T-helper 9 cell (primary cell): ENCODE results near the gene TAGLN3.

Experiments used
- DNase-seq: peaks from one replicate; pipeline ENCODE4 v3.0.0-alpha.2; 2020
- total RNA-seq, 2 donors: gene quantifications; one replicate each; lab custom pipeline; 2026; lab: John Stamatoyannopoulos, UW

Gene TAGLN3
- total RNA-seq, result 0 to 0.14 reads per million in 2 donors

- no peak for DNase-seq
These were observed at the start of gene TAGLN3 for GRCh38 chr3:111998636-111999483. Gene TAGLN3 (plus strand): TSS chr3:111998922. CDS start chr3:111999423, 501 bp downstream.

- no peak for DNase-seq
These were observed 49.0 kb upstream of the TAGLN3 start for GRCh38 chr3:111949712-111950111.

DNA sequence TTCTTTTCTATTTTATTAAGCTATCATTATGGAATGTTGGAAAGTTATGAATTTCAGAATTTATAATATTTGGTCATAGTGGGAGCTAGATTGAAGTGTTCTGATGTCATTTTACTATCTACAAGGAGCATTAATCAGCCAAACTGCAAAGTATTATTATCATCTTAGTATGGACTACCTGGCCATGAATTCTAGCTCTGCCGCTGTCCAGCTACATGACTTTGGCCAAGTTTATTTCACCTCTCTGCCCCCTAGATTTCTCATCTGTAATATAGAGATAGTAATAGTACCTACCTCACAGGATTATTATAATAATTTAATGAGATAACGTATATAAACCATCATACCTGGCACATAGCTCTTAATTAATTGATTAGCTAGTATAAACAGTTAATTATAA, 47.7 kb upstream of the TAGLN3 start:
- DNase-seq, result no peak

DNA sequence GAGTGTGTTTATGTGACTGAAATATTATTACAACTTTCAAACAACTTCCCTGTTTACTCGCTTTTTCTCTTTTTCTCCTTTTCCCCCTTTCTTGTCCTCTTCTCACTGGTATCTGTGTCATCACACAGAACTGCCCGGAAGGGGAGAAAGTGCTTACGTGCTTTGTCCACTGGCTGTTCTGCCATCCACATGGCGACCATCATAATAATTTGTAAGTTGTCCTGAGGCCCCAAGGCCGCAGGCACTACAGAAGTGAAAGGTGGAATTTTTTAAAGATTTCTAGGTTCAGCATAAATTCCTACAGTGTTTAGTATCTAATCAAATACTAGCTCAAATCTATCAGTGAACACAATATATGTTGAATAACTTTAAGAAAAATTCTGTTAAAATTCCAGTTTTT, 46.6 kb upstream of the TAGLN3 start:
- DNase-seq, result no peak

DNA sequence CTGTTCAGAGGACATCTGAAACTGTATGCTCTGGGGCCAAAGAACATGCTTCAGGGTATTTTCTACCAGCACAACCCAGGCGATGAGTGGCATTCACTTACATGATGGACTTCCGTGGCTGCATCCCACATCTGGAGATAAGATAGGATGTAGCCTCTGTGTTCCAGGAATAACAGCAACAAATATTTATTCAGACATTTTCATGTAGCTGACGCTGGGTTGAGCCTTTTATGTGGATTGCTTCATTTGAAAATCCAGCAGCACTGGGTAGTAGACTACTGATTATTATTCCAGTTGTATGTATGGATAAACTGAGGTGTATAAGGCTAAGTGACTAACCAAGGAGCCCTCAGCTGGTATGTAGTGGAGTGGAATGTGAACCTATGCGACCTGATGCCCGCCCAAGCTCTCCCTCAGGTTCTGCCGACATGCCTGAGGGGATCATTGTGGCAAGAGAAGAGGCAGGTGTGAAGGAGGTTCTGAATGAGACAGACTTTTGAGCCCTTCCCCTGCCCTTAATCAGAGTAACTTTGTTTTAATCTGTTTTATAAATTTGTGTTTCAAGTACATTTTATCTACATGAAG, 45.8 kb upstream of the TAGLN3 start:
- DNase-seq, result no peak

DNA sequence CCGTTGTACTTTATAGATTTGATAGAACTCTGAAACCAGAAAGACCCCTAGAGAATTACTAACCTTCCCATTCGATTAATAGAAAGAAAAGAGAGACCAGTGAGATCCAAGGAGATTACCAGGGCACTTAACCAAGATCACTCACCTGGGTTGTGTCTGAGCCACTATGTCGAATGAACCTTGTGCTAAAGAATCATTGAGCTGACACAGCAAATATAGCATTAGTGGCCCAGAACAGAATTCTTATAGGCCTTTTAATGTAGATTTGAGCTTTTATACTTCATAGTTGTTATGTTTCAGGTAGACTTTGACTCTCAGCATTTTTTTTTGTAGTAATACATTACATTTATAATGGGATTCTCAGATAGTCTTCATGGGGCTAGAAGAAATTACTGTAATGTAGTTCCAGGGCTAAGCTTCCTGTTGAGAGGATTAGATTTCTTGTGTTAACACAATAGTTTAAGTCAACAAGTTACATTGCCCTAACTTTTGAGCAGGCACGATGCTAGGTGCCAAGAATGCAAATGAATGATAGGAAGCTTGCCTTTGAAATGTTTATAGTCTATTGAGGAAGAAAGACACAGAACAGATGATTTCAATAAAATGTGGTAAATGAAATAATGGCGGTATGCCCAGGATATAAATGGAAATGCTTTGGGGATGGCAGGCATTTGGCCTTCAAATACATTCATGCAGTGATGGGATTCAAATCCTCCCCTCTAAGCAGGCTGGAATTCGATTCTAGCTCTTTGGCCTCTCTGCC, 44.3 kb upstream of the TAGLN3 start:
- DNase-seq, result no peak

DNA sequence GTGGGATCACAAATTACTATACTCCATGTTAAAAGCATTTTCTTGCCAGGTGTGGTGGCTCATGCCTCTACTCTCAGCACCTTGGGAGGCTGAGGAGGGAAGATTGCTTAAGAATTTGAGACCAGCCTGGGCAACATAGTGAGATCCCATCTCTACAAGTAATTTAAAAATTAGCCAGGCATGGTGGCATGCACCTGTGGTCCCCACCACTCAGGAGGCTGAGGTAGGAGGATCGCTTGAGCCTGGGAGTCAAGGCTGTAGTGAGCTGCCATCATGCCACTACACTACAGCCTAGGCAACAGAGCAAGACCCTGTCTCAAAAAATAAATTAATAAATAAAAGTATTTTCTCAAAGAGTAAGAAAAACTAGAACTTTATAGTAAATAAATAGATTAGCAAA, 42.8 kb upstream of the TAGLN3 start:
- no peak for DNase-seq

- DNase-seq, result no peak
These were observed 42.3 kb upstream of the TAGLN3 start for GRCh38 chr3:111956449-111956848.

DNA sequence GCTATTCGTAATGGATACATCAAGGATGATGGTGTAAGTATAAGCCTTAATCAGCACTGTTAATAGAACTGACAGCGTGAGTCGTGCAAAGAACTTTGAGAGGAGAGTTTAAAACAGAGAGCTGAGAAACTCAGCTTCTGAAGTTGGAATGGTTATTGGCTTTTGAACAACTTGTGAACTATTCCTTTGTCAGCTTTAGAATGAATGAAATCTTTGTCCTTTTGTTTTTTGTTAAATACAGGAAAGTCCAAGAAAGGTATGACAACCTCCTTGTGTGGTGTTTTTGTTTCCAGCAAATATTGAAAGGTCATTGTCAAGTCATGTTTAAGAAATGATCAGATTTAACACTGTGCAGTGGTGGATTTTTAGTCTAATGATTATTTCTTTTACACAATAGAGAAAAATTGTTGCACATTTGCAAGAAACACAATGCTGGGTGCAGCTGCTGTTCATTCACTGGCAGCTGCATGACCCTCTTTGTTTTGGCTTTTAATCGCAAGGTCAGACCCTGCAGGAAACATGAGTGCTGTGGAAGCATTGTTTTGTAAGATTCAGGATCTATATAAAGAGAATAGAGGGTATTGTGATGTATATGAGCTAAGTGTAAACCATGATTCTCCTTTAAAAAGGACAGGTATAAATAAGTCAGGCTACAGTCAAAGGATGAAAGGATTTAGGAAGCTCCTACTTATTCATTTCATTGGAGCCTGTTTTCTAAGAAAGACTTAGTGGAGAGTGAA, 41.6 kb upstream of the TAGLN3 start:
- no peak for DNase-seq

- no peak for DNase-seq
These were observed 37.1 kb upstream of the TAGLN3 start for GRCh38 chr3:111961461-111962164.

- no peak for DNase-seq
These were observed 35.3 kb upstream of the TAGLN3 start for GRCh38 chr3:111963424-111963823.

GRCh38 chr3:111965484-111965883, 33.2 kb upstream of the TAGLN3 start:
- DNase-seq, result no peak

DNA sequence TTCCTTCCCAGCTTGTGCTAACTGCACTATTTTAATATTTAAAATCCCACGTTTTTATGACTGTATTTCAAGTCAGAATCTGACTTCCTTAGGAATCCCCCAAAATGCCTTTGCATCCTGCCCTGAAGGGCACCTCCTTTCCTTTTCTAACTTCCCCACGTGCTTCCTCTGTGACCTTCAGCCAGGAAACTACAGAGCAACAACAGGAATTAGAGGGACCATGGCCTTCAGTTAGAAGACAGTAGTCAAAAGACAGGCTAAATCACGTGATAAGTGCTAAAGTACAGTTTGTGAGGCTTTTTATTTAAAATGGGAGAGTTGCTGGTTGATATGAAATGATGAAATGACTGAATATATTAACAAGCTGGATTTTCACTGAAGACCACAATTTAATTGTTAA, 31.7 kb upstream of the TAGLN3 start:
- no peak for DNase-seq

- DNase-seq, result peak; percentile 74
These were observed 31.0 kb upstream of the TAGLN3 start for GRCh38 chr3:111967651-111968274.

GRCh38 chr3:111968319-111969054, 30.2 kb upstream of the TAGLN3 start:
- no peak for DNase-seq

DNA sequence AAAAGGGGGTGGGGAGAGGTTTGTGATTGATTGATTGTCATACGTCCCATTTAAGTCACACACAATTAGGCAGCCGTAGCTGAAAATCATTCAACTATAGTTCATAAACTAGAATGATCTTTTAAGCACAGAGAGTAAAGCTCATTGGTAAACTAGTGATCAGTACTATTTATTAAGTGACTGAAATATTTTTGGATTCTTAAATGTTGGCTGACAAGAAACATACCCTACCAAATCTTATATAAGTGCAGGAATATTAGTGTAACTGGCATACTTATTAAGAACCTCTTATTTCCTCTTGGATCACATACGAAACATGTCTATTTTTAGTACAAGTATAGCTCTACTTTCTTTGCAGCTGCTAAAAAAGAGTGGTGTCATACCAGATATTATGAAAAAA, 28.3 kb upstream of the TAGLN3 start:
- no peak for DNase-seq

GRCh38 chr3:111971533-111972130, 27.1 kb upstream of the TAGLN3 start:
- no peak for DNase-seq

DNA sequence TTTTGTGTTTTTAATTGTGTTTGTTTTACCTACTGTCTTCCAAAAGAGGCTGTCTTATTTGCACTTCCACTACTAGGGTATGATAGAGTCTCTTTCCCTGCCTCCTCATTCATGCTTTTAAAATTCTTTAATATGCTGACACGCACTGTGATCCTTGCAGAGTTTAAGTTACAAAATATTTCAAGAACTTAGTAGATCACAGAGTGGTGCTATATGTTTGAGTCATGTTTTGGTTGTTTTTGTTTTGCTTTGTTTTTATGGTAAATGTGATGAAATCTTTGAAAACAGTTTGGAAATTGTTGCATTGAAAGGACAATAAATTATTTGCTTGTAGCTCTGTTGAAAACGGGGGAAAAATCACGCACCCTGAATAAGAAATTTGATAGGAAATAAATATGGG, 25.8 kb upstream of the TAGLN3 start:
- DNase-seq, result no peak

DNA sequence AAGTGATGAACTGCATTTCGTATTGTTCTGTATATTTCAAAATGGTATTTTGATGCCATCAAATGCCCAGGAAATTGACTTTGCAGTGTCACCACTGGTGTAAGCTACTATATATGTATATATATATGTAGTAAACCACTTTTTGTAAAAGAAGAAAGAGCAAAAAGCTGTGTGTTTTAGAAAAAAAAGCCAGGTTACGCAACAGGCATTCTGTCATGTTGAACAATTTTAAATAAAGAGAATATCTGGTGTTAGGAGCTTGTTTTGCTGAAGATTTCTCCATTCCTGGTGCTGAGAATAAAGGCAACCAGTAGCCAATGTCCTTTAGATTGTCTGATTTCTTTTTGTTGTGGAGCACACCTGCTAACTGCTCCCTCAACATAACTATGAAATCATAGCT, 23.6 kb upstream of the TAGLN3 start:
- no peak for DNase-seq

DNA sequence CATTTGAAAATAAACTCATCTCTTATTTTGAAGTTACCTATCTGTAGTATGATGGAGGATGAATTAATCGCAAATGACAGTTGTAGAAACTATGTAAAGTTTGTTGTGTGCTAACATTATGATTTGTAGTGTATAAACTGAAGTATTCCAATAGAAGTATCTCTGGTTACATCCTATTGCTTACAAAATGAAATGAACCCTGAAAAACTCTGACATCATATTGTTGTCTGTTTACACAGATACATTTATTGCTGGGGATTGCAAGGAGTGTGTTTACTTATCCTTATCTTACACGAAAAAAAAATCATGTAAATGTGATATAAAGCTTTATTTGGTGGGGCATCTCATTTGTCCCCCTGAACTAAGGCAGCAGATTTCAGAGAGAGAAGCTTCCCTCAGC, 22.5 kb upstream of the TAGLN3 start:
- no peak for DNase-seq
